HepG2 (cell line): ENCODE measurements around the gene GDF7. TPM values are rescaled to one million over a fixed set of nuclear protein-coding genes. Genes with fewer than 3 reads are reported as not detected.

Source experiments
- FOXC1 ChIP-seq: sonication (generic); formaldehyde crosslinking; IDR thresholded peaks from 2 replicates; pipeline ENCODE4 v1.8.0; 2022; ENCODE audit warnings: mild to moderate bottlenecking, missing genetic modification reagents, borderline replicate concordance
- NFKB2 ChIP-seq: sonication (generic); formaldehyde crosslinking; IDR thresholded peaks from 2 replicates; pipeline ENCODE4 v1.4.0; 2020; ENCODE audit warnings: missing genetic modification reagents, borderline replicate concordance
- NR2F2 ChIP-seq: IDR thresholded peaks from 2 replicates; pipeline ENCODE4 v1.6.1; 2012; ENCODE audit warnings: low read depth, inconsistent platforms, borderline replicate concordance
- PHF21A ChIP-seq: sonication (generic); formaldehyde crosslinking; IDR thresholded peaks from 2 replicates; pipeline ENCODE4 v1.5.0; 2020; ENCODE audit warnings: mild to moderate bottlenecking, missing genetic modification reagents
- ZNF260 ChIP-seq: sonication (generic); formaldehyde crosslinking; IDR thresholded peaks from 2 replicates; pipeline ENCODE4 v1.4.0; 2020; ENCODE audit warnings: missing genetic modification reagents, low read depth, mild to moderate bottlenecking, borderline replicate concordance
- ZSCAN29 ChIP-seq: sonication (generic); formaldehyde crosslinking; conservative IDR thresholded peaks from 2 replicates; pipeline ENCODE4 v1.4.0; 2020; ENCODE audit warnings: mild to moderate bottlenecking, missing genetic modification reagents
- polyA plus RNA-seq, 8 experiments: library from polyadenylated mRNA; depleted of rRNA in 3 of 8; stranded (reverse) in 7 of 8; unstranded in 1 of 8; fragments of >200 nt; fragmentation: Illumina TruSeq in 4 of 8; extraction: Trizol in 4 of 8; gene quantifications; 2 replicates each; pipeline versions ENCODE4 v1.2.1 to v1.2.3, GENCODE V29; 2011 to 2016; ENCODE audit warnings: low read depth in 4 of 8, missing spikeins in 1 of 8, mixed read lengths in 1 of 8; ENCODE audit not compliant: insufficient read depth in 1 of 8
- total RNA-seq, 5 experiments: library from RNA; depleted of rRNA; stranded (reverse); fragments of >200 nt; fragmentation: Illumina TruSeq; extraction: Trizol; gene quantifications; 2 replicates each; pipeline ENCODE4 v1.2.3, GENCODE V29; 2016; ENCODE audit warnings: low read depth in 1 of 5
- TF ChIP-seq, protein P1 (sequence below): sonication (generic); formaldehyde crosslinking; IDR thresholded peaks from 2 replicates; pipeline ENCODE4 v1.4.0; 2020; ENCODE audit warnings: missing genetic modification reagents, borderline replicate concordance
- TF ChIP-seq, protein P2 (sequence below): sonication (generic); formaldehyde crosslinking; IDR thresholded peaks from 2 replicates; pipeline ENCODE4 v1.9.0; 2021; ENCODE audit warnings: missing genetic modification reagents, borderline replicate concordance
- TF ChIP-seq, protein P3 (sequence below): IDR thresholded peaks from 2 replicates; pipeline ENCODE4 v1.6.1; 2016
- TF ChIP-seq, protein P4 (sequence below), 2 experiments: sonication (generic) in 1 of 2; formaldehyde crosslinking in 1 of 2; IDR thresholded peaks; 2 replicates each; pipeline versions ENCODE4 v1.5.1 to v1.6.1; 2011 to 2020; ENCODE audit warnings: borderline replicate concordance in 1 of 2, low read depth in 1 of 2, low read length in 1 of 2, mild to moderate bottlenecking in 1 of 2, missing genetic modification reagents in 1 of 2, moderate library complexity in 1 of 2
- TF ChIP-seq, protein P5 (sequence below): sonication (generic); formaldehyde crosslinking; IDR thresholded peaks from 2 replicates; pipeline ENCODE4 v1.4.0; 2020; ENCODE audit warnings: missing genetic modification reagents, mild to moderate bottlenecking, borderline replicate concordance
- TF ChIP-seq, protein P6 (sequence below): sonication (generic); formaldehyde crosslinking; IDR thresholded peaks from 2 replicates; pipeline ENCODE4 v1.8.0; 2022; ENCODE audit warnings: missing genetic modification reagents, mild to moderate bottlenecking, inconsistent platforms, borderline replicate concordance

Gene GDF7
- total and polyA plus RNA-seq, 2 of the 13 experiments (the other 11 are each of a cell fraction or from before 2014, with no cell fraction given): 1.6 to 15.0 TPM

DNA sequence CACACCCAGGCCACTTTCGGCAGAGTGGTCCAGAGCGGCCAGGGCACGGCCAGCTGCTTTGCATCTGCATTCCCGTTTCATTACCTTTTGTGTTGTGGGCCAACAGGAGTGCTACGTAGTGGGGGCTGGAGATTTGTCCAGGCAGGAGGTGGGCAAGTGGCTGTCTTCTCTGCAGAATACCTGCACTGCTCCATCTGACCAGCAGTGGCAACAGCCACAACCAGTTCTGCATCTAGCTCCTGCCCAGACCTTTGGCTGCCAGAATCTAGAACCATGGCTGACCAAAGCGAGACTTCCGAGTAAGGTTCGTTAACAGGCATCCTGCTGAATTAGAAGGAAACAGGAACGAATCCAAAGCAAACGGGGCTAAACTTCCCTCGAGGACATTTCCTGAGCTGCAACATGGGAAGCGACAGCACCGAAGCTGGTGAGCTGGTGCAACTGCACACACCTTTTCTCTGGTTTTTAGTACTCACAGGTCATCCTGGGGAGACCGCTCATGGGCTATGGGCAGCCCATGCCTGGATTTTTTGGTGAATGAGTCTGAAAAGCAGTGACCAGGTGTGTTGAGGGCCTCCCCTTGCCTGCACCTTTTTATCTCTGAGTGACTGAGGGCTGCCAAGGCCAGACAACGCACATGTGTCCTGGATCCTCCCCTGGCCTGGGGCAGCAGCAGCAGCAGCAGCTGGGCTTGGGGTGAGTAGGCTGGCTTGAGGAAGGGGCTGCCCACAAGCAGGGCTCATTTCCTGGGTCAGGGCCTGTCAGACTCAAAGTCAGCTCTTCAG lies 10.5 kb downstream of the GDF7 start (continued):
- TF ChIP-seq, protein P1, sequence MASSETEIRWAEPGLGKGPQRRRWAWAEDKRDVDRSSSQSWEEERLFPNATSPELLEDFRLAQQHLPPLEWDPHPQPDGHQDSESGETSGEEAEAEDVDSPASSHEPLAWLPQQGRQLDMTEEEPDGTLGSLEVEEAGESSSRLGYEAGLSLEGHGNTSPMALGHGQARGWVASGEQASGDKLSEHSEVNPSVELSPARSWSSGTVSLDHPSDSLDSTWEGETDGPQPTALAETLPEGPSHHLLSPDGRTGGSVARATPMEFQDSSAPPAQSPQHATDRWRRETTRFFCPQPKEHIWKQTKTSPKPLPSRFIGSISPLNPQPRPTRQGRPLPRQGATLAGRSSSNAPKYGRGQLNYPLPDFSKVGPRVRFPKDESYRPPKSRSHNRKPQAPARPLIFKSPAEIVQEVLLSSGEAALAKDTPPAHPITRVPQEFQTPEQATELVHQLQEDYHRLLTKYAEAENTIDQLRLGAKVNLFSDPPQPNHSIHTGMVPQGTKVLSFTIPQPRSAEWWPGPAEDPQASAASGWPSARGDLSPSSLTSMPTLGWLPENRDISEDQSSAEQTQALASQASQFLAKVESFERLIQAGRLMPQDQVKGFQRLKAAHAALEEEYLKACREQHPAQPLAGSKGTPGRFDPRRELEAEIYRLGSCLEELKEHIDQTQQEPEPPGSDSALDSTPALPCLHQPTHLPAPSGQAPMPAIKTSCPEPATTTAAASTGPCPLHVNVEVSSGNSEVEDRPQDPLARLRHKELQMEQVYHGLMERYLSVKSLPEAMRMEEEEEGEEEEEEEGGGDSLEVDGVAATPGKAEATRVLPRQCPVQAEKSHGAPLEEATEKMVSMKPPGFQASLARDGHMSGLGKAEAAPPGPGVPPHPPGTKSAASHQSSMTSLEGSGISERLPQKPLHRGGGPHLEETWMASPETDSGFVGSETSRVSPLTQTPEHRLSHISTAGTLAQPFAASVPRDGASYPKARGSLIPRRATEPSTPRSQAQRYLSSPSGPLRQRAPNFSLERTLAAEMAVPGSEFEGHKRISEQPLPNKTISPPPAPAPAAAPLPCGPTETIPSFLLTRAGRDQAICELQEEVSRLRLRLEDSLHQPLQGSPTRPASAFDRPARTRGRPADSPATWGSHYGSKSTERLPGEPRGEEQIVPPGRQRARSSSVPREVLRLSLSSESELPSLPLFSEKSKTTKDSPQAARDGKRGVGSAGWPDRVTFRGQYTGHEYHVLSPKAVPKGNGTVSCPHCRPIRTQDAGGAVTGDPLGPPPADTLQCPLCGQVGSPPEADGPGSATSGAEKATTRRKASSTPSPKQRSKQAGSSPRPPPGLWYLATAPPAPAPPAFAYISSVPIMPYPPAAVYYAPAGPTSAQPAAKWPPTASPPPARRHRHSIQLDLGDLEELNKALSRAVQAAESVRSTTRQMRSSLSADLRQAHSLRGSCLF (CRISPR knock-in tag): no peak
- no peak for TF ChIP-seq ZNF260 (CRISPR knock-in tag)
- no peak for TF ChIP-seq PHF21A
- TF ChIP-seq ZSCAN29 (CRISPR knock-in tag): no peak
- no peak for TF ChIP-seq NFKB2 (CRISPR knock-in tag)
- TF ChIP-seq NR2F2: no peak
- TF ChIP-seq, protein P2, sequence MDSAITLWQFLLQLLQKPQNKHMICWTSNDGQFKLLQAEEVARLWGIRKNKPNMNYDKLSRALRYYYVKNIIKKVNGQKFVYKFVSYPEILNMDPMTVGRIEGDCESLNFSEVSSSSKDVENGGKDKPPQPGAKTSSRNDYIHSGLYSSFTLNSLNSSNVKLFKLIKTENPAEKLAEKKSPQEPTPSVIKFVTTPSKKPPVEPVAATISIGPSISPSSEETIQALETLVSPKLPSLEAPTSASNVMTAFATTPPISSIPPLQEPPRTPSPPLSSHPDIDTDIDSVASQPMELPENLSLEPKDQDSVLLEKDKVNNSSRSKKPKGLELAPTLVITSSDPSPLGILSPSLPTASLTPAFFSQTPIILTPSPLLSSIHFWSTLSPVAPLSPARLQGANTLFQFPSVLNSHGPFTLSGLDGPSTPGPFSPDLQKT: no peak
- TF ChIP-seq, protein P3, sequence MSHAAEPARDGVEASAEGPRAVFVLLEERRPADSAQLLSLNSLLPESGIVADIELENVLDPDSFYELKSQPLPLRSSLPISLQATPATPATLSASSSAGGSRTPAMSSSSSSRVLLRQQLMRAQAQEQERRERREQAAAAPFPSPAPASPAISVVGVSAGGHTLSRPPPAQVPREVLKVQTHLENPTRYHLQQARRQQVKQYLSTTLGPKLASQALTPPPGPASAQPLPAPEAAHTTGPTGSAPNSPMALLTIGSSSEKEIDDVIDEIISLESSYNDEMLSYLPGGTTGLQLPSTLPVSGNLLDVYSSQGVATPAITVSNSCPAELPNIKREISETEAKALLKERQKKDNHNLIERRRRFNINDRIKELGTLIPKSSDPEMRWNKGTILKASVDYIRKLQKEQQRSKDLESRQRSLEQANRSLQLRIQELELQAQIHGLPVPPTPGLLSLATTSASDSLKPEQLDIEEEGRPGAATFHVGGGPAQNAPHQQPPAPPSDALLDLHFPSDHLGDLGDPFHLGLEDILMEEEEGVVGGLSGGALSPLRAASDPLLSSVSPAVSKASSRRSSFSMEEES (CRISPR knock-in tag): no peak
- TF ChIP-seq, protein P4, sequence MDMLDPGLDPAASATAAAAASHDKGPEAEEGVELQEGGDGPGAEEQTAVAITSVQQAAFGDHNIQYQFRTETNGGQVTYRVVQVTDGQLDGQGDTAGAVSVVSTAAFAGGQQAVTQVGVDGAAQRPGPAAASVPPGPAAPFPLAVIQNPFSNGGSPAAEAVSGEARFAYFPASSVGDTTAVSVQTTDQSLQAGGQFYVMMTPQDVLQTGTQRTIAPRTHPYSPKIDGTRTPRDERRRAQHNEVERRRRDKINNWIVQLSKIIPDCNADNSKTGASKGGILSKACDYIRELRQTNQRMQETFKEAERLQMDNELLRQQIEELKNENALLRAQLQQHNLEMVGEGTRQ (IDR thresholded peaks at IDR 0.05; ENCODE audit: low read depth, low read length): no peak
- TF ChIP-seq, protein P4 (CRISPR knock-in tag; IDR thresholded peaks at IDR 0.05; ENCODE audit: borderline replicate concordance): no peak
- TF ChIP-seq, protein P5, sequence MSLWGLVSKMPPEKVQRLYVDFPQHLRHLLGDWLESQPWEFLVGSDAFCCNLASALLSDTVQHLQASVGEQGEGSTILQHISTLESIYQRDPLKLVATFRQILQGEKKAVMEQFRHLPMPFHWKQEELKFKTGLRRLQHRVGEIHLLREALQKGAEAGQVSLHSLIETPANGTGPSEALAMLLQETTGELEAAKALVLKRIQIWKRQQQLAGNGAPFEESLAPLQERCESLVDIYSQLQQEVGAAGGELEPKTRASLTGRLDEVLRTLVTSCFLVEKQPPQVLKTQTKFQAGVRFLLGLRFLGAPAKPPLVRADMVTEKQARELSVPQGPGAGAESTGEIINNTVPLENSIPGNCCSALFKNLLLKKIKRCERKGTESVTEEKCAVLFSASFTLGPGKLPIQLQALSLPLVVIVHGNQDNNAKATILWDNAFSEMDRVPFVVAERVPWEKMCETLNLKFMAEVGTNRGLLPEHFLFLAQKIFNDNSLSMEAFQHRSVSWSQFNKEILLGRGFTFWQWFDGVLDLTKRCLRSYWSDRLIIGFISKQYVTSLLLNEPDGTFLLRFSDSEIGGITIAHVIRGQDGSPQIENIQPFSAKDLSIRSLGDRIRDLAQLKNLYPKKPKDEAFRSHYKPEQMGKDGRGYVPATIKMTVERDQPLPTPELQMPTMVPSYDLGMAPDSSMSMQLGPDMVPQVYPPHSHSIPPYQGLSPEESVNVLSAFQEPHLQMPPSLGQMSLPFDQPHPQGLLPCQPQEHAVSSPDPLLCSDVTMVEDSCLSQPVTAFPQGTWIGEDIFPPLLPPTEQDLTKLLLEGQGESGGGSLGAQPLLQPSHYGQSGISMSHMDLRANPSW (CRISPR knock-in tag): no peak
- TF ChIP-seq FOXC1 (CRISPR knock-in tag): peak; percentile 45; the same call in 1 of the 2 replicates
- TF ChIP-seq, protein P6, sequence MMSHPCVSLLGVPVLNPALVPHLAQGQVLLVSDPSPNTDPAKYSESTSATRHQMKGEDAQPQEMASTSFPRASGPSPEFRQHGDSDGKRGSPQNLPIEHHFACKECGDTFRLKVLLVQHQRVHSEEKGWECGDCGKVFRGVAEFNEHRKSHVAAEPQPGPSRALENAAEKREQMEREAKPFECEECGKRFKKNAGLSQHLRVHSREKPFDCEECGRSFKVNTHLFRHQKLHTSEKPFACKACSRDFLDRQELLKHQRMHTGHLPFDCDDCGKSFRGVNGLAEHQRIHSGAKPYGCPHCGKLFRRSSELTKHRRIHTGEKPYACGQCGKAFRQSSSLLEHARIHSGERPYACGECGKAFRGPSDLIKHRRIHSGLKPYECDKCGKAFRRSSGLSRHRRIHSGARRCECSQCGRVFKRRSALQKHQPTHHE (CRISPR knock-in tag): no peak
